H1 (cell line): ENCODE results near the gene CREBZF. TPM values are rescaled to one million over a fixed set of nuclear protein-coding genes. Genes with fewer than 3 reads are reported as not detected.

Experiments used
- CTCF ChIP-seq, 3 experiments: IDR thresholded peaks; 1 replicate in 2 of 3; 2 replicates in 1 of 3; pipeline versions ENCODE4 v1.5.1 to v1.6.1; 2011; ENCODE audit warnings: low read length in 3 of 3, mild to moderate bottlenecking in 3 of 3, inconsistent platforms in 2 of 3, low read depth in 1 of 3, moderate library complexity in 1 of 3; ENCODE audit not compliant: insufficient read depth in 1 of 3; ENCODE audit errors: control extremely low read depth in 1 of 3
- NRF1 ChIP-seq: IDR thresholded peaks from 2 replicates; pipeline ENCODE4 v1.6.1; 2011; ENCODE audit warnings: mild to moderate bottlenecking, low read depth, low read length, improper control_type of control experiment
- SP1 ChIP-seq: IDR thresholded peaks from 2 replicates; pipeline ENCODE4 v1.6.1; 2011; ENCODE audit warnings: low read depth, low read length
- TAF1 ChIP-seq: IDR thresholded peaks from 2 replicates; pipeline ENCODE4 v1.6.1; 2011; ENCODE audit warnings: mild to moderate bottlenecking, low read depth, low read length
- polyA plus RNA-seq, 7 experiments: library from polyadenylated mRNA; depleted of rRNA in 3 of 7; stranded (reverse) in 5 of 7; unstranded in 2 of 7; fragments of >200 nt in 5 of 7; fragments of 200-250 nt in 2 of 7; gene quantifications; 1 replicate in 5 of 7; 2 replicates in 1 of 7; 4 replicates in 1 of 7; pipeline versions ENCODE4 v1.2.1 to v1.2.3, GENCODE V29; 2011 to 2013; ENCODE audit warnings: missing spikeins in 2 of 7, mixed read lengths in 2 of 7
- total RNA-seq: library from RNA; stranded (reverse); fragmentation: NEBNext Ultra II Directional; extraction: Animal tissue kit (Norgen Biotek cat#: 25700); gene quantifications from 2 replicates; pipeline ENCODE4 v1.2.1, GENCODE V29; 2021

The CREBZF gene
- total and polyA plus RNA-seq, 2 of the 8 experiments (the other 6 are each of a cell fraction or from before 2014, with no cell fraction given) = 15.4 to 44.9 TPM

DNA sequence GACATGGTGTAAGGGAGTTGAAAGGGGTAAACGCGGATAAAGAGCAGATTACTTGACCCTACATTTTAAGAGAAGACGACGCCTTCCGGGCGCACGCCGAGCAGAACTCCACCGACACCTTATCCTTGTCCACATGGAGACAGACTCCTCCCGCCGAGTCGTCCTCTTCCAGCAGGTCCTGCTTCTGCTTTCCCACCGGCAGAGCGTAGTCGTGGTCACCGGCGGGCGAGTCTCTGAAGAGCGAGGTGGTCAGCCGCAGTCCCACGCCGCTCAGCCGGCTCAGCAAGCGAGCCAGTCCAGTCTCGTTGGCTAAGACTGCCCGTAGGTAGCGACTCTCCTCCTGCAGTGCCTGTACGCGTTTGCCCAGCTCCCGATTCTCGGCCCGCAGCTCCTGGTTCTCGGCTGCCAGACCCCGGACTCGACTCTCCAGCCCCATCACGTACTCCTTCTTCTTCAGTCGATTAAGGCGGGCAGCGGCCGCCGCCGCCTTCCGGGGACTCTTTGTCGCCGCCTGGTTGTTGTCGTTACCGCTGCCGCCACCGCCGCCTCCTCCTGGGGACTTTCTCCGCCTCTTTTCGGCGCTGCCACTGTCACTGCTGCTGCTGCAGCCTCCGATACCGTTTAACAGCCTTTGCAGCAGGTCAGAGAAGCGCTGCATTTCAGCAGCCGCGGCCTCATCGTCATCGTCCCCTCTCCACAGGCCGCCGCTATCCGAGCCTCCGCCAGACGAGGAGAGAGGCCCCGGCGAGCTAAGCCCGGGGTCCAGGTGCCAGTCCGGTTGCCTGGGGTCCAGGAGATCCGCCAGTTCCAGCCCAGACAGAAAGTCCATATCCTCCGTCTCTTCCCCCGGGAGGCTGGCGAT is 945 bp downstream of the CREBZF start (continued):
- peak; percentile 42 to 53 (median 48) for TF ChIP-seq CTCF (IDR thresholded peaks at IDR 0.05; ENCODE audit: control extremely low read depth in 1 of 3, insufficient read depth in 1 of 3, low read depth in 1 of 3, low read length in 3 of 3)
- TF ChIP-seq NRF1 = no peak
- TF ChIP-seq TAF1 = no peak
- TF ChIP-seq SP1 = no peak
